Fibroblast of skin of right biceps (primary cell): ENCODE data around the gene HAPLN2.

Experiments used
- DNase-seq: peaks from one replicate; pipeline ENCODE4 v3.0.0-alpha.2; 2013

HAPLN2 gene

DNA sequence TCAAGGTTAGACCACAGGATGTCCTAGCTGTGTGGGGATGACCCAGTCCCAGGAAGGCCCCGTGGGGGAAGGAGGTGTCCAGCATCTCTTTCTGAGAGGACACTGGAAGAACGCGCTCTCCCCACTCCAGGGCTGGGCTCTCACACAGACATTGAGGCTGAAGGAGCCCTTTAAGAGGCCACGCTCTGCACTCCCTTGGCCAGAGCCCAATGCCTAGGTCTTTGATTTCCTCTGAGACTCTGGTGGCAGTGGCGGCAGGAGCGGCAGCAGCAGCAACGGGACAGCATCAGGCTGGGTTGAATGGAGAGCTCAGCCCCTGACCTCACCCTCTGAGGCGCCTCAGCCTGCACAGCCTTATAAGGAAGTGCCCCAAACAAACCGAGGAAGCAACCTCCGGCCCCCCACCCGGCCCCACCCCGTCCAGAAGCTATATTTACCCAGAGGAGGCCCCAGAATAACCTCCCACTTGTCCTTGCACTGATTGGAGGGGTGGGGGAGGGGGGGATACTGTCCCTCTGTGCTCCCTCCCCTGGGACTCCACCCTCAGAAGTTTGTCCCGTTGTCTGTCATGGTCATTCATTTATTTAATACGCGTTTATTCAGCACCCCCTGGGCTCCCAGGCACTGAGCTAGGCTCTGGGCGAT lies 45.7 kb downstream of the HAPLN2 start:
- peak; percentile 12 for DNase-seq

DNA sequence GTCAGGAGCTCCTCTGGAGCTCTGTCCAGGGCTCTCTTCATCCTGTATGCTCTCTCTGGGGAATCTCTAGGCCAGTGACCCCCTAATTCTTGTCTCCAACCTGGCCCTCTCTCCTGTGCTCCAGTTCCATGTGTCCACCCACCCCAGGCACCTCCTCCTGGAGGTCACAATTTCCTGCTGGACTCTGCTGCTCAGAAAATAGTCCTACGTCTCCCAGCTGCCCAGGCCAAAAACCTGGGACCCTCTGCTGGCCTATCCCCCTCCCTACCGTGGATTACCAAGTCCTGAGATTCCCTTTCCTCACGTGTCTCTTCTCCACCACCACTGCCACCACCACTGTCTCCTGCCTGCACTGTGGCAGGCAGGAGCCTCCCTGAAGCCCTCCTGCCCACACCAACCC lies 46.3 kb downstream of the HAPLN2 start:
- no peak for DNase-seq

- peak; percentile 30 for DNase-seq
Observed at GRCh38 chr1:156666862-156667609, 47.8 kb downstream of the HAPLN2 start.

- DNase-seq, result peak; percentile 38
Observed at GRCh38 chr1:156667610-156667967, 48.4 kb downstream of the HAPLN2 start.

- no peak for DNase-seq
Observed at GRCh38 chr1:156667968-156668709, 48.9 kb downstream of the HAPLN2 start.

DNA sequence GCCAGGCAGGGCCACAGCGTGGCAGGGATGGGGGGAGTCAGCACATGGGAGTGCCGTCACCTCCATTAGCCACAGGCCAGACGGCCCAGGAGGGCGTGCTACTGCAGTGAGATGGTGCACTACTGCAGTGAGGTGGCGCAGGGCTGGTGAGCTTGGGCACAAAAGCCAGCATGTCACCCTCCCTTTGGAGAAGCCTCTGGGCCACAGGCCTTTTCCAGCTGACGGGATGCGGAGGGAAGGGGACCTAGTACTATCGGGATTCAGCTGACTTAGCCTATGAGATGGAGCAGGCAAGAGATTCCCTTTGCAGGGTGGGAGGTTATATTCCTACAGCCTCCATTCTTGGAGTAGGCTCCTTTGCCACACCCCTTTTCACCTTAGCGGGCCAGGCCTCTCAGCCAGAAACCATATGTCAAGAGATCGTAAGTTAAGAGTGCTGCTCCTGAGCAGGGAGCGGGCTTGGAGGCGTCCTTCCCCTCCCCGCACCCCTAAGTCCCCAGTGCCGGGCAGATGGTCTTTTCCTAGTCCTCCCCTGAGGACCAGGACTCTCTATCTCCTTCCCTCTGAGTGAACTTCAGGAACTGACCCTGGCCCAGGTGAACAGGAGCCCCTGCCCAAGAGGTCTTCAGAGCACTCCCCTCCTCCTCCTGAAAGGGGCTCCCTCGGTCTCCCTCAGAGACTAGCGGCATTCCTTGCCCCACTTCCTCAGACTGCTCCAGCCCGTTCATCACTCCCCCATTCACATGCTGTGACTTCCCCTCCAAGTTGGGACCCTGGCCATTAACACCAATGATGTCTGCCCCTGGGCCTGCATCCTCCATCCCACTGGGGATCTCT lies 49.8 kb downstream of the HAPLN2 start:
- no peak for DNase-seq

- DNase-seq, result no peak
Observed at GRCh38 chr1:156669794-156670193, 50.6 kb downstream of the HAPLN2 start.

- no peak for DNase-seq
Observed at GRCh38 chr1:156670359-156670758, 51.1 kb downstream of the HAPLN2 start.

GRCh38 chr1:156670791-156671190 lies 51.6 kb downstream of the HAPLN2 start:
- DNase-seq, result no peak

- DNase-seq, result no peak
Observed at GRCh38 chr1:156671804-156672203, 52.6 kb downstream of the HAPLN2 start.

DNA sequence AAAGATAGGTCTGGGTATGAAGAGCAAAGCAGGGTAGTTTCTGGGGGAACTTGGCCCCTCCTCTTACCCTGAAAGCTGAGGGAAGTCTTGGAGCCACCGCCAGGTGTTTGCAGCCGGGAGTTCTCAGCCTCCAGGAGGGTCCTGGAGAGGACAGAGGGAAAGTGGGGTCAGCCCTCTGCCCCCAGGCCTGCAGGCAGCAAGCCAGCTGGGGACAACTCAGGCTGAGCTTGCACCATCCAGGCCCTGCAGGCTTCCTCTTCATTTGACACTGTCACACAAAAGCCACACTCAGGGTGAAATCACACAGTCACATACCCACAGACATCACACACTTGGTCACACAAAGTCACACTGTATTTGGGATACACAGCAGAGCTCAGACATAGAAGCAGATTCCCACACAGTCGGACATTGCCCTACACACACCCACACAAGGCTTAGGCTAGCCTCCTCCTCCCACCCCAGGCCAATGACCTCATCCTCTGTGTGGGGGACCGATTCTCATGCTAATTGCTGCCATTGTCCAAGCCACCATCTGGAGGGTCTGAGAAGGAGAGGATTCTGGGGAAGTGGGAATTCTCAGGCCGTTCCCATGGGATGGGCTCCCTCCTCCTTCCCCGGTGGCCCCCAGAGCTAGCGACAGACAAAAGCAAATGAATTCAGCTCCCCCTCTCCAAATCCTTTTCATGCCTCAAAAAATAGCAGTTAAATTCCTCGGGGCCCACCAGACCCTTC lies 54.3 kb downstream of the HAPLN2 start:
- DNase-seq, result no peak
